ENCODE measurements around the gene DFFA. TPM values are rescaled to one million over a fixed set of nuclear protein-coding genes. Genes with fewer than 3 reads are reported as not detected.

The DFFA gene, protein sequence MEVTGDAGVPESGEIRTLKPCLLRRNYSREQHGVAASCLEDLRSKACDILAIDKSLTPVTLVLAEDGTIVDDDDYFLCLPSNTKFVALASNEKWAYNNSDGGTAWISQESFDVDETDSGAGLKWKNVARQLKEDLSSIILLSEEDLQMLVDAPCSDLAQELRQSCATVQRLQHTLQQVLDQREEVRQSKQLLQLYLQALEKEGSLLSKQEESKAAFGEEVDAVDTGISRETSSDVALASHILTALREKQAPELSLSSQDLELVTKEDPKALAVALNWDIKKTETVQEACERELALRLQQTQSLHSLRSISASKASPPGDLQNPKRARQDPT
- total RNA-seq (2022; extraction: Qiagen RNA extraction) = 17.3 to 28.0 TPM (median 25.7 TPM) in 5 replicates

DNA sequence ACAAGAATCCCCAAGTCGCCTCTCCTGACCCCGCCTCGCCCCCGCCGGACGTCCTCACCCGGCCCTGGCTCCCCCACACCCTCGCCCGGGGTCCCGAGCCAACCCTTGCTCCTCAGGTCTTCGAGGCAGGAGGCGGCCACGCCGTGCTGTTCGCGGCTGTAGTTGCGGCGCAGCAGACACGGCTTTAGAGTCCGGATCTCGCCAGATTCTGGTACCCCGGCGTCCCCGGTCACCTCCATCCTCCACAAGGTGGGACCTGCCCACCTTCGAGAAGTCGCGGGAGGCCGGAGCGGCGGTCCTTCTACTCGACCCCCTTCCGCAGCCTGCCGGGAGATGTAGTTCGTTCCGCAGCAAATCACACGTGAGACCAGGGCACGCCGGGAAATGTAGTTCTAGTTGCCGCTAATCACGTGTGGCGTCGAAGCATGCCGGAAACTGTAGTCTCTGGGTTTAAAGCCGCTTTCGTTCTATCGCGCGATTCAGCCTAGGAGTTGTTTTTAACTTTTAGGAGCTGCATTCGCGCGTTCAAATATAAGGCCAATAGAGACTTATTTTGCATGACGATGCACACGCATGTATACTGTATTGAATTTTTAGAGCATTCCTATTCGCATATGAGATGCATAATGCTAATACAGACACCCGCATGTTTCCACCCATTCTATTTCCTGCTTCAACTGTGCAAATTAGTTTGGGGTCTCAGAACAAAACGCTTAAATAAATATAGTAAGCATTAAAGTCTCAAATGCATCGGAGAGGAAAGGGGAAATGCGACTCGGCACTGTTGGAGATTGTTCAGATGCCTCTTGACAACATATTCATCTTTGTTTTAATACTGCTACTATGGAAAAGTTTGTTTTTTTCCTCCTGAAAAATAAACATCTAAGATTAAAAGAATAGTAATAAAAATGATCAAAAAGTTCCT, at the start of gene DFFA:
Gene DFFA (minus strand): TSS at position 310 of the 925 bp plus-strand sequence. CDS start 71 bp downstream, at position 239.

DNA sequence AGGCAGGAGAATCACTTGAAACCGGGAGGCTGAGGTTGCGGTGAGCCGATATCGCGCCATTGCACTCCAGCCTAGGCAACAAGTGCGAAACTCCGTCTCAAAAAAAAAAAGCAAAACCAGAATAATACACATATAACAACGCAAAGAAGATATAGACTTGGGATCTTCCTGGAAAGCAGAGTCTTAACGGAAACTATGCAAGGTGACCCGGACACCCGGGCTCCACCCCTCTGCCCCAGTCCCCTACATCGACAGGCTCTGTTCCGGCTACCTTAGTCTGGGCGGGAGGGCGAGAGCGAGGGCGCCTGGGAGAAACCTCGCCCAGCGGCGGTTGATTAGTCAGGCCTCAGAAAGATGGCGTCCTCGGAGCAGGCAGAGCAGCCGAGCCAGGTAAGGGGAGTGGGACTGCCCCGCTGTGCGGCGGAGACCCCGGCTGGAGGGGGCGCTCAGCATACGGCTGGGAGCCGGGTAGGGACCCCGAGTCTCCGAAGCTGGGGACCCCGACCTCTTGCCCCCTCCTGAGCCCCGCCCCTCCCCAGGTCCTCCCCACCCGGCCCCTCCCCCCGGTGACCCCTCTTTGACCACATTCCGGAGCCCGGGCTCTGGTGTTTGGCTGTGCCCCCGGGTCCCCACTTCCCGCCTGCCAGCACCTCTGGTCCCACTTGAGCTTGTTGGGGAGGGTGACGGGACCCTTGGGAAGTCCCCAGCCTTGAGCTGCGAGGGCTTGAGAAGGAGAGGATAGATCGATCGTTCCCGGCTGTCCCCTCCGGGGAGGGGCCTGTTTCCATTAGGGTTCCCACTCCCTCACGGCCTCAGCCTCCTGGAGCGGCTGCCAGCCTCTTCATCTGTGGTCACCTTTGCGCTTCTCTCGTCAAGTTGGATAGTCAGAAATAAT, 2.5 kb upstream of the DFFA start, which contains the start of gene PEX14:
Gene PEX14 (plus strand): TSS at position 338 of the 895 bp plus-strand sequence. CDS start 17 bp downstream, at position 355.

DNA sequence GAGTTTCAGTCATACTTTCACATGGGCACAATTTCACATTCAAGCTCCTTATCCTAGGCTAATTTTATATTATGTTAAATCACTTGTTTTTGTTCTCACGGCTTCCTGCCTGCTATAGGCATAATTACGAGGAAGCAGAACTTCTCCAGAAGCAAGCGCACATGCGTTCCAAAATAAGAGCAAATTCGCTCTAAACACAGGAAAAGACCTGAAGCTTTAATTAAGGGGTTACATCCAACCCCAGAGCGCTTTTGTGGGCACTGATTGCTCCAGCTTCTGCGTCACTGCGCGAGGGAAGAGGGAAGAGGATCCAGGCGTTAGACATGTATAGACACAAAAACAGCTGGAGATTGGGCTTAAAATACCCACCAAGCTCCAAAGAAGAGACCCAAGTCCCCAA, 22.6 kb downstream of the DFFA start, which contains the start of gene CORT:
Gene CORT (plus strand): TSS at position 281 of the 400 bp plus-strand sequence. CDS start 193 bp downstream, outside the sequence.

DNA sequence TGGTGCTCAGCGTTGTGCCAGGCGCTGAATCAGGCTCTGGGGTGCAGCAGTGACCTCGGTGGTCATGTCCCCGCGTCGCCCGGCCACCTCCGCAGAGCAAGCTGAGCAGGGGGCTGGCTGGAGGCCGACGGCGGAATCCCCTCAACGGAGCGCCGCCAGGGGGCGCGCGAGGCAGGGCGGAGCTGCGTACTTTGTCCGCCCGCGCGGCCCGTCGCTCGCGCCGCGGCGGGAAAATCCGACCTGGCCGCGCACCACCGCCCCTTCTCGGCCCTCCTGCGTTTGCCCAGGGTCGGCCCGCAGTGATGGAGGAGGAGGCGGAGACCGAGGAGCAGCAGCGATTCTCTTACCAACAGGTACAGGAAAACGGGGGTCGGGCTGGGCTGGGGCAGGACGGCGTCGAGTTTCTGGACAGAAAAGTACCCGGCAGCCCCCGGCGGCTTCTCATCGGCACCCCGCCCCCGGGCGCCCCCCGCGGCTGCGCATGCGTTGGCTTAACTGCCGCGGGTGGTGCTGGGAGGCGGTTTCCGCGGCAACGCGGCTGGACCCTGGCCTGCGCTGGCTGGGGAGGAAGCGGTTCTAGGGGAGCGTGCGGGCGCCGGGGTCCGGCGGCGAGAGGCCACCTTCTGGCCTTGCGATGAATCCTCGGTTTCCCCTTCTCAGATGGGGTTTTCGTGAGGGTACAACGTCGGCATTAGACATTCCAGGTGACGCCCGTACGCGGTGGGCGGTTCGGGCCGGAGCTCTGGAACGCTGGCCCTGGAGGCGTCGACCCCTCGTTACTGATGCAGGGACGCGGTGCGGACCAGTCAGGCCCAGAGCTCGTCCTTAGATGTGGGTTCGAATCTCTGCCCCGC, 41.9 kb downstream of the DFFA start, which contains the start of gene CENPS:
Gene CENPS (plus strand): TSS at position 218 of the 854 bp plus-strand sequence. CDS start 85 bp downstream, at position 303.

Other genes starting within 250 kb of the DFFA start
- gene PGD, start 73.5 kb downstream of the DFFA start, total RNA-seq (2022; extraction: Qiagen RNA extraction) = 1,156 to 1,308 TPM (median 1,218 TPM) in 5 replicates
- gene CENPS, start 42.1 kb downstream of the DFFA start, total RNA-seq (2022; extraction: Qiagen RNA extraction) = 25.4 to 30.7 TPM (median 26.8 TPM) in 5 replicates
- 0.08 to 0.30 TPM (median 0.24 TPM) in 5 replicates for gene CORT, start 22.5 kb downstream of the DFFA start, total RNA-seq (2022; extraction: Qiagen RNA extraction)
- gene PEX14, start 2.4 kb upstream of the DFFA start, total RNA-seq (2022; extraction: Qiagen RNA extraction) = 11.7 to 17.2 TPM (median 15.8 TPM) in 5 replicates